Tibial nerve (tissue), 4 donors: Measurements from ENCODE around the gene CYP20A1. TPM values are rescaled to one million over a fixed set of nuclear protein-coding genes. Genes with fewer than 3 reads are reported as not detected.
"Not testable (repeated sequence)": the region's sequence is repeated elsewhere in the genome, so short reads cannot be mapped to it uniquely, and the experiment has no call there.

ENCODE experiments used
- DNase-seq, 2 donors: peaks; one replicate each; pipeline ENCODE4 v3.0.0-alpha.2; 2019; ENCODE audit warnings: low spot score in 2 of 2
- H3K27ac ChIP-seq, 4 donors: fragments of 200-600 bp; sonication (generic) in 3 of 4; one replicate each; pipeline ENCODE4 v1.5.1; 2017 to 2019; ENCODE audit warnings: mild to moderate bottlenecking in 1 of 4
- H3K27me3 ChIP-seq, 2 donors: fragments of 200-600 bp; sonication (generic) in 1 of 2; one replicate each; pipeline versions ENCODE4 v1.5.1 to v1.6.0; 2017 to 2019
- H3K36me3 ChIP-seq, 3 donors: fragments of 200-600 bp; sonication (generic); one replicate each; pipeline ENCODE4 v1.5.1; 2018 to 2019
- H3K4me1 ChIP-seq, 4 donors: fragments of 200-600 bp; sonication (generic) in 3 of 4; one replicate each; pipeline ENCODE4 v1.5.1; 2017 to 2019
- H3K4me3 ChIP-seq, 4 donors: fragments of 200-600 bp; sonication (generic) in 3 of 4; one replicate each; pipeline ENCODE4 v1.5.1; 2017 to 2019; ENCODE audit warnings: mild to moderate bottlenecking in 1 of 4, moderate library complexity in 1 of 4
- H3K9me3 ChIP-seq, 4 donors: fragments of 200-600 bp; sonication (generic) in 3 of 4; one replicate each; pipeline ENCODE4 v1.5.1; 2017 to 2019
- CTCF ChIP-seq, 5 experiments: fragments of 200-600 bp in 3 of 5; fragments of 450-650 bp in 2 of 5; sonication (generic) in 3 of 5; IDR thresholded peaks; one replicate each; pipeline ENCODE4 v1.5.1; 2016 to 2019; ENCODE audit warnings: antibody characterized with exemption in 5 of 5, mild to moderate bottlenecking in 3 of 5, moderate library complexity in 2 of 5
- EP300 ChIP-seq, 2 donors: sonication (generic); formaldehyde crosslinking; IDR thresholded peaks; one replicate each; pipeline ENCODE4 v1.6.1; 2017; ENCODE audit warnings: antibody characterized with exemption in 2 of 2, mild to moderate bottlenecking in 1 of 2
- POLR2A ChIP-seq, 2 donors: fragments of 450-650 bp; IDR thresholded peaks; one replicate each; pipeline ENCODE4 v1.6.1; 2017; ENCODE audit warnings: antibody characterized with exemption in 2 of 2, mild to moderate bottlenecking in 2 of 2, moderate library complexity in 2 of 2
- WGBS, 2 donors: methylation state at CpG; one replicate each; pipeline ENCODE4 v1.1.5; 2018; 5-methylcytosine and 5-hydroxymethylcytosine counted together
- total RNA-seq, 4 donors: library from RNA; depleted of rRNA; stranded (reverse); fragments of >200 nt; gene quantifications; one replicate each; pipeline ENCODE4 v1.1.0, GENCODE V29; 2016

CYP20A1 gene
- total RNA-seq, 4 donors from 2014 or later, result 24.3 to 45.6 (median 31.5) TPM

GRCh38 chr2:203201426-203201825 lies 37.4 kb upstream of the CYP20A1 start:
- Histone ChIP-seq H3K4me3 (no peak overlapping the region), H3K9me3 (no peaks in the 10 kb centered on the region), H3K4me1 (no peaks in the 10 kb centered on the region), H3K27me3 (no peaks in the 10 kb centered on the region), H3K27ac (no peak overlapping the region), H3K36me3 (peaks cover 0 to 86% (median 10%) of the 10 kb centered on the region in 3 donors)
- TF ChIP-seq CTCF (IDR thresholded peaks at IDR 0.05) (no peak), EP300 (IDR thresholded peaks at IDR 0.05) (no peak), POLR2A (IDR thresholded peaks at IDR 0.05) (no peak)
- 65 to 67% methylated on average over 5 of the region's 5 CpGs for WGBS, 2 donors
- DNase-seq, result no peak

- no peaks in the 10 kb centered on the region for H3K4me1 ChIP-seq
- H3K27me3 ChIP-seq, result no peaks in the 10 kb centered on the region
- TF ChIP-seq EP300 (IDR thresholded peaks at IDR 0.05) (no peak), POLR2A (IDR thresholded peaks at IDR 0.05) (no peak)
- H3K36me3 ChIP-seq, result peaks cover 0 to 84% (median 2%) of the 10 kb centered on the region in 3 donors
- no peaks in the 10 kb centered on the region for H3K9me3 ChIP-seq
- DNase-seq, result no peak
- H3K27ac ChIP-seq, result no peak overlapping the region
- H3K4me3 ChIP-seq, result no peak overlapping the region
- whole genome bisulfite sequencing, 2 donors, result 88 to 100% methylated on average over 1 of the region's 1 CpG
These were observed 29.3 kb upstream of the CYP20A1 start for GRCh38 chr2:203209538-203209937.

- Histone ChIP-seq H3K27ac (no peak overlapping the region), H3K4me3 (no peak overlapping the region), H3K36me3 (no peaks in the 10 kb centered on the region), H3K27me3 (no peaks in the 10 kb centered on the region), H3K9me3 (no peaks in the 10 kb centered on the region), H3K4me1 (no peaks in the 10 kb centered on the region)
- WGBS, 2 donors, result 94 to 99% methylated on average over 2 of the region's 2 CpGs
- TF ChIP-seq CTCF (IDR thresholded peaks at IDR 0.05) (peak in 4 of 5 experiments; percentile 22 to 59 (median 50)), EP300 (IDR thresholded peaks at IDR 0.05) (no peak)
- no peak for DNase-seq
These were observed 13.3 kb upstream of the CYP20A1 start for GRCh38 chr2:203225423-203226039.

- H3K27me3 ChIP-seq, H3K9me3 ChIP-seq, H3K27ac ChIP-seq, H3K36me3 ChIP-seq, H3K4me3 ChIP-seq, H3K4me1 ChIP-seq, DNase-seq: not testable (repeated sequence)
- 80 to 81% methylated on average over 2 of the region's 2 CpGs for WGBS, 2 donors
These were observed 9.1 kb upstream of the CYP20A1 start for GRCh38 chr2:203229674-203230073.

GRCh38 chr2:203237346-203238238 lies 1.2 kb upstream of the CYP20A1 start:
- H3K9me3 ChIP-seq, result no peaks in the 10 kb centered on the region
- H3K4me1 ChIP-seq, result peaks cover 0 to 25% (median 12%) of the 10 kb centered on the region in 4 donors
- peak overlapping the region in 2 of 4 donors; percentile 91 to 97 for H3K4me3 ChIP-seq
- no peak for DNase-seq
- H3K27me3 ChIP-seq, result no peaks in the 10 kb centered on the region
- TF ChIP-seq CTCF (IDR thresholded peaks at IDR 0.05), result no peak
- no peak for TF ChIP-seq EP300 (IDR thresholded peaks at IDR 0.05)
- TF ChIP-seq POLR2A (IDR thresholded peaks at IDR 0.05), result no peak
- 91 to 94% methylated on average over 16 of the region's 16 CpGs for WGBS, 2 donors
- peak overlapping the region in 3 of 4 donors; percentile 95 to 98 (median 98) for H3K27ac ChIP-seq
- H3K36me3 ChIP-seq, result peaks cover 0 to 6% (median 0%) of the 10 kb centered on the region in 3 donors

- Histone ChIP-seq H3K4me3 (peak overlapping the region; percentile 49 to 97 (median 84)), H3K27ac (peak overlapping the region; percentile 83 to 98 (median 96)), H3K36me3 (peaks cover 0 to 13% (median 0%) of the 10 kb centered on the region in 3 donors), H3K9me3 (no peaks in the 10 kb centered on the region), H3K4me1 (peaks cover 0 to 25% (median 12%) of the 10 kb centered on the region in 4 donors), H3K27me3 (no peaks in the 10 kb centered on the region)
- no peak for TF ChIP-seq EP300 (IDR thresholded peaks at IDR 0.05)
- TF ChIP-seq POLR2A (IDR thresholded peaks at IDR 0.05), result no peak
- no peak for TF ChIP-seq CTCF (IDR thresholded peaks at IDR 0.05)
- WGBS, 2 donors, result 34 to 43% methylated on average over 21 to 22 of the region's 22 CpGs
- no peak for DNase-seq
These were observed 520 bp upstream of the CYP20A1 start for GRCh38 chr2:203238292-203238703.
